GM21367 (cell line): ENCODE results near the gene GATAD2B.
"Not testable (repeated sequence)": the region's sequence is repeated elsewhere in the genome, so short reads cannot be mapped to it uniquely, and the experiment has no call there.

Source experiments
- ATAC-seq: cut with Tn5 transposase; IDR thresholded peaks from one replicate; pipeline ENCODE4 v1.9.1; 2021; ENCODE audit not compliant: unreplicated experiment

GATAD2B gene

DNA sequence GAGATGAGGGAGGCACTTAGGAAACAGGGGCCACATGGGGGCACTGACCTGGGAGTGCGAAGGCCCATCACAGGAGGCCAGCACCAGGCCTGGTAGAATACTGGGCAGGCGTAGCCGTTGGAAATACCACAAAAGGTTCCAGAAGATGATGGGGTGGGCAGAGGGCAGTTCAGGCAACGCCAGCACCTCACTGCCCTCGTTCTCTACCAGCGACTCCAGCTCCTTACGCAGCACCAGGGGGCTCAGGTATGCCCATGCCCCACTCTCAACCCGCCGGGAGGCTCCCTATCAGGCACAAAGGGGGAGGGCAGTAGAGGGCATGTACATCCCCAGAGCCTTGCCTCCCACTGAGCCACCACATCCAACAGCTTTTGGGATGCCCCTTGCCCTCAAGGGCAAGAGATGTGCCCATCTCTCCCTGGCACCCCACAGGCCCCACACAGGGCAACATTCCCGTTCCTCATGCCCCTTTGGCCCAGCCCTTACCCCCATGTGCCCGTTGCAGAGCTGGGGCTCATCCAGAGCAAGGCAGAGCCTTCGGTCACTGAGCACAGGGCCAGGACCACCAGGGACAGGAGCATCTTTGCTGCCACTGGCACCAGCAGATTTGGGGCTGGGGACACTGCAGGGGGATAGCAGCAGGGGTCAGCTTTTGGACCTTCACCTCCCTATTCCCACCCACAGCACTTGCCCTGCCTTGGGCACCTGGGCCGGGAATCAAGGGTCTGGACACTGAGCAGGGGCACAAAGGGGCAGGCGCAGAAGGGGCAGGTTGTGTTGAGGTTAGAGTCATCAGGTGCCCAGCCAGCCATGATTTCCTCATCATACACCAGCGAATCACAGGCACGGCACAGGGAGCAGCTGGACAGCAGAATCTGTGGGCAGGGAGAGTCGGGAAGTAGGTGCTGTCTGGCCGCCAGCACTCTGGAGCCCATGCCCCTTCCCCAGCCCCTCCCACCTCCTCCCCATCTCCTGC is 9.7 kb upstream of the GATAD2B start:
- ATAC-seq: no peak

DNA sequence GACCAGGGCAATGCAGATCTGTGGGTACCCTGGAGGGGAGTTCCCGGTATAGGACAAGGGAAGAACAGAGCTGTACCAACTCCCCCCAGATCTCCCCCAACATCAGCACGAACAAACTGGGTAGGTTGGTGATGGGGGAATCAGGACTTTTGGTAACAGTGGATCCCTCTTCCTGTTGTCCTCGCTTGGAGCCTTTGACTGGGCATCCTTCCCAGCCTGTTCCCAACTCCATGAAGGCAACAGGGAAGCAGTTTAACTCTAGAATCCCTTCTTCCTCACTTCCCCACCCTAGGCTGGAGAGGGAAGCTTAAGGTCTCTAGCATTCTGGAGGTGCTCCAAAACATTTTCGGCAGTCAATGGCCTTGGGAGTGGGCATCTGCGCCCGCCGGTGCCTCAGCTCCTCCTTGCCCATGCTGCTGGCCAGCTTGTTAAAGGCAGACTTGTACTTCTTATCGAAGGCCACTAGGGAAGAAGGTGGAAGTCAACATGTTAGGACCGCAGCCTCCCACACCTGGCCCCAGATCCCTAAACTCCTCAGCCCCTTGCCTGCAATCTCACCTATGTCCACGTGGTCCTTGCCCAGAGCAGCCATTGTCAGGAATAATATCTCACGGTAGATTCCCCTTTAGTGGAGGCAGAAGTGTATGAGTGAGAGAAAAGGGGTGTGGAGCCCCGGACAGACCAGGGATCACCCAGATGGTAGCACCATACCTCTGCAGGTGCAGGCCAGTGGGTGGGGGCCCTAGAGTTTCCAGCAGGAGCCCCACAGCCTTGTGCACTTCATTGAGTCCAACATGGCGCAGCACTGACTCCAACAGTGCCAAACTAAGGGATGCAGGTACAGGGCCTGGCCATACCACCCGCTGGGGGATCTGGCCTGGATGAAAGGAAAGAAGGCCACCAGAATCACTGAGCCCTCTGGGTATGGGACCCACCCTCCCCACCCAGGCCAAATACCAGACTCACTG is 7.5 kb upstream of the GATAD2B start:
- ATAC-seq: no peak

DNA sequence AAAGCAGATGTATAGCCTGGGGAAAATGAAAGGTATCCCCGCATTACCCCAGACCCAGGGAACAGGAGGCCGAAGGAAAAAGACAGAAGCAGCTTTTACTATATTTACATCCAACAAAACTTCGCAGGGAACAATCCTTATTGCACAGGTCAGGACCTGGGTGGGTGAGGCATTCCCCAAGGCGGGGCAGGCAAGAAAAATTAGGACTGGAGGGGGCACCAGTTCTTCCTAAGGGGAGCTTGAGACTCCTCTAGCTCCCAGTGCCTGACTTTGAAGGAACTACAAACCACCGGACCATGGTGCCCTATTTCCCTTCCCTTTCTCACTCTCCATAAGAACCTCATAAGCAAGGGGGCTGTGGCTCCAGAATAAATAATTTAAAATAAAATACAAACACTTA is 6.7 kb upstream of the GATAD2B start:
- ATAC-seq: no peak

DNA sequence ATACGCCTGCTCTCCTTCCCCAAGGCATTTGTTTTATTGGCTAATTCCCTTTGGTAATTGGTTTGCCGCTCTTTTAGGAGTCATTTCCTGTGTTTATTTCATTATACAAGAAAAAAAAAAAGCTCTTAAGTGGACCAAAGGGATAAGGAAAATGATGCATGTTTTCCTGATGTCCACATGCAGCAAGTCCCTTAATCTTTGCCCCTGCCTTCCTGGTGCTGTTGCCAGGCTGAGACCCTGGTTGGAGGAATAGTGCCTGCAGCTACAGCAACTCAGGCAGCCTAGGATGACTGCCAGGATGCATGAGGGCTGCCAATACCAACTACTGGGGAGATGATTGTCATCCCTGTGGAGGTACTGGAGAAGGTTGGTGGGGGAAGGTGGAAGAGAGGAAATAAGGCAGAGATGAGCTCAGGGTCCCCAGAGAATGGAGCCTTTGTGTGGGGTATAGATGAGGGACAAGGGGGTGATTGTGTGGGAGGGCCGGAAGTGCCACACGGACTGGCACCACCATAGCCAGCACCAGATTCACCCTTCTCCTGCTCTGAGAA is 6.1 kb upstream of the GATAD2B start:
- no peak for ATAC-seq

DNA sequence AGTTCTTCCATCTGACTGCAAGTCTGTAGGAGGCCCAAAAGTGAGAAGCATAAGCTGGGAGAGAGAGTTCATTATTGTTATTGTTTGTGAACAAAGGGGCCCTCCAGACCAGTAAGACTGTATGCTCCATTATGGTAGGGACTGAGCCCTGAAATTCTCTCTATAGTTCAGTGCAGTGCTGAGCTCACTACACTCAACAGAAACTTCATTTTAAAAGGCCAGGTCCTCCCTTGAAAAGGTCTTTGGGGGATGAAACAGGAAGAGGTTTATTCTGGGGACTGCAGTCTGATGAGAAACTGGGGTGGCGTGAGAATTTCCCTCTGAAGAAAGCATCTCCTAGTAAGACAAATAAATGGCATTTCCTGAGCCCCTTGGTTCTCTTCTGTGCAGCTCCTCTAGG is 5.5 kb upstream of the GATAD2B start:
- no peak for ATAC-seq

DNA sequence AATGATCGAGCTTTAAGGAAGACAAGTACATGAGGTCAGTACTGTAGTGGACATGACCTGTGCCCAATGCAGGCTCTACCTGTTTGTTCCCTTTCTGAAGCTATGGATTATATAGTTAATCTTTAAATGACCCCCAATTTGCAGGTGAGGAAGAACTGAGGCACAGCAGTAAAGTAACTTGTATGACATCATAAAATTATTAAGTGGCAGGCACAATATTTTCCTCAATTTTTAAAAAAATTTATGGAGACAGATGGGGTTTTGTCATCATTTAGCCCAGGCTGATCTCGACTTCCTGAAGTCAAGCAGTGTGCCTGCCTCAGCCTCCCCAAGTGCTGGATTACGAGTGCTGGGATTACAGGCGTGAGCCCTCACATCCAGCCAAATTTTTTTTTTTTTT is 3.6 kb upstream of the GATAD2B start:
- ATAC-seq: no peak

DNA sequence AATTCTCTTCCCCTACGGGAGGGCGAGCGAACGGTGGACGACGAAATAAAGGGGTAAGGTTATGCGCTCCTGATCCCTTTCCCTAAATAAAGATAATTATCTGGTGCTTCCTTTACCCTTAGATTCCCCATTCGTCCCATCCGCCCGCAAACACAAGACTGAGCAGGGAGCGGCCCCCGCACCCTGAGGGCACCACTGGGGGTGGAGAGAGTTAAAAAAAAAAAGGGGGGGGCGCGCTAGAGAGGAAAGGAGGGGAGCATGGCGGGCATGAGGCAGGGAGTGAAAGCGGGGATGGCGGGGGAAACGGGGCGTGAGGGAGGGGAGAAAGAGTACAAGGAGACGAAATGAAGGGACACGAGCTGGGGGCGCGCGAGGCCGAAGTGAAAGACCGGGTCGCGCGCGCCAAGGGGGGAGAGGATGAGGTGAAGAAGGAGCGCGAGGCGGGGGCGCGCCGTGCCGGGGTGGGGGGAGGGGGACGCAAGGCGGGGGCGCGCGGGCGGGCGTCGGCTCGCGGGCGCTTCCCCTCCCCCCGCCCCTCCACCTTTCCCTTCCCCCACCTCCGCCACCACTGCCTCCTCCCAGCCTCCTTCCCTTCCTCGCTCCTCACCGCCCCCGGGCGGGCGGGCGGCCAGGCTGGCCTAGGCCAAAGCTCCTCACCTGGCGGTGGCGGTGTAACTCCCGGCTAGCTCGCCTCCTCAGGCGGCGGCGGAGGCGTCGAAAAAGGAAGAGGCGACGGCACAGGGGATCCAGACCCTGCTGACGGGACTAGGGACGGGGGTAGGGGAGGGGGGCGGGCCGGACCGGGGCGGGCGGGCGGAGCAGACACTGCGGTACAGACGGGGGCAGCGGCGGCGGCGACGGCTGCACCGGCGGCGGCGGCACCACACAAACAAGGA is 448 bp downstream of the GATAD2B start:
- ATAC-seq: peak; percentile 7

DNA sequence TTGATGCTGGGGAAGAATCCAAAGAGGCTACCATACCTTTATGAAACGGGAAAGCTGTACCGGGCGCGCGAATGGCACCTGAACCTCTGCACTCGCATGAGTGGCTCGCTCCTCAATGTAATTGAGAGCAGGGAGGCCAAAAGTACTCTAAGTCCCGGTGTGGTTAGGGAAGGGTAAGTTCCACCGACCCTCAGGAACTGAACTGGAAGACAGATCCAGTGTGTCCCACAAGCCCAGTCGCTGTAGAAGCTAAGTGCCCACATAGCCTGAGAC is 1.0 kb downstream of the GATAD2B start:
- no peak for ATAC-seq

DNA sequence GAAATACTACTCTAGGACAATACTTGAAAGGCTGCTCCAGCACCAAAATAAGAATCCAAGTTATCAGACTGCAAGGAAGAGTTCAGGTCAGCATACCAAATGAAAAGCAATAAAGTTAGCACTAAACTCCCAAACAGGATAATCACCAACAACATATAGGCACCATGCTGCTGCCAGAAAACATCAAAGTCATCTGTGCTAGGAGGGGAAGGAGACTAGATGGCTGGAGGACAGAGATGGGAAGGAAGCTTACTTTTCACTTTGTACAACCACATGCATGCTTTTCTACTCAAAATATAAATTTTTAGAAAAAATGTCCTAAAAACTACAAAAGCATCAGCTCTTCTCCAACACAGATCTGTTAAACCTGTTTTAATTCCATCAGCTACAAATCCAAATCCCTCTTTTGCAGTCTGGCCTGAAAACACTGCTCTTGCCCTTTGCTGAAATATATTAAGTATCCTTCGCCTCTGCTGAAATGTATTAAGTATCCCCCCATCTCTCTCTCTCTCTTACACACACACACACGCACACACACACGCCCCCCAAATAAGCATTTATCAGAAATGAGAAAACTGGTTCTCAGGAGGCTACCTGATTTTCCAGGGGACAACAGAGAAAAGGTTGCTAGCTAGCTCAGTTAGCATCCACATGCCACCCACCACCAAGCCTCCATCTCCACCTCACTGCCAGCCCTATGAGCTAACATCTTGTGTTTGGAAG is 1.5 kb downstream of the GATAD2B start:
- no peak for ATAC-seq

DNA sequence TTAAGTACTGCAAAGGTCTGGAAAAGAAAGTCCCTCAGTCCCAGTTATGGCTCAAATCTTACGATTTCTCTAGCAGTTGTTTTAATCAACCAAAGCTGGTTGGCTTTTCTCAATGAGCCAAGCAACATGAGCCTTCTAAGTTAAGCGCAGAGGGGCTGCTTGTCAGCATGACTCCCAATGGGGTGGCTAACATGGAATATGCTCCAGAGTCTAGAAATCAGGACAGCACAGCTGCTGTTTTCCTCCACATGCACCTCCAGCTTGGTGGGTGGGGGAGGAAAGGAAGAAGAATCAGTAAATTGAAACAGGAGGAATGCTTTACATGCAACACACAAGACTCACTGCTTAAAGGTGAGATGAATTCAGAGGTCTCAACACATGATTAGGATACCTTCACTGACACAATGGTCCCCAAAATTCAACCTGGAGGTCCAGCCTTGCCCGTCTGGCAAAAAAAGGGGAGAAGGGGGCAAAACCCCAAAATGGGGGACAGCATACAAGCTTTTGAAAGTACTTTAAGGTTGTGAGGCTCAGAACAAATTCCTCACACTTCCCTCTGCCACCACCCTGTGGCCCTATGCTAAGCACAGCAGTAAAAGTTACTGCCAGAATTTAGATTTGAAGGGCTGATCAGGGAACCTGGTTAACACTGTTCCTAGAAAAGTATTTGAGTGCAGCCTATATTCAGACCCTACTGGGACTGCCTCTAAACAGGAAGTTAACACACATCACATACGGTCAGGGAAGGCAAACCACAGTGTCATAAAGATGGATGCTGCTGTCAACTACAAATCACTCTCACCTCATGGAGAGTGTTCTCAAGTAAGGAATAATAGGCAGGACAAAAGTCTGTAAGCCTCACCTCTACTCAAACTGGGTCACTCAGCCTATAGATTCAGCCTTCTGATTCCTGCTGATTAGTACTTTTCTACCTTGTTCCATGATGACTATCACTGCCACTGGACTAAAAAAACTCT is 2.6 kb downstream of the GATAD2B start:
- no peak for ATAC-seq

DNA sequence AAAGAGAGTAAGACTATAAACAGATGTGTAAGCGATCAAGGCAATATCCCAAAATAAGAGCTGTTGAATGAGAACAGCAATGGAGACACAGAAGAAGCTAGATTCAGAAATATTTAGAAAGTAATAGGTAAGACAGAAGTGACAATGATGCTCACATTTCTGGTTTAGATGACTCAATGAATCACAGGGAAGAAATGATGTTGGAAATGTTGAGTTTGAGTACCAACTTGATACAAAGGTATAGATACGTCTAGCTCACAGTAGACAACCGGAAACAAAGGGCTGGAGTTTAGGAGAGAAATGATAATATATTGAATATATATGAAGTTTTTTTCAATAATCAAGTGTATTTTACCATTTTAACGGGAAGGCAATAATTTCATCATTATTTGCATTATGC is 6.5 kb downstream of the GATAD2B start:
- ATAC-seq: no peak

DNA sequence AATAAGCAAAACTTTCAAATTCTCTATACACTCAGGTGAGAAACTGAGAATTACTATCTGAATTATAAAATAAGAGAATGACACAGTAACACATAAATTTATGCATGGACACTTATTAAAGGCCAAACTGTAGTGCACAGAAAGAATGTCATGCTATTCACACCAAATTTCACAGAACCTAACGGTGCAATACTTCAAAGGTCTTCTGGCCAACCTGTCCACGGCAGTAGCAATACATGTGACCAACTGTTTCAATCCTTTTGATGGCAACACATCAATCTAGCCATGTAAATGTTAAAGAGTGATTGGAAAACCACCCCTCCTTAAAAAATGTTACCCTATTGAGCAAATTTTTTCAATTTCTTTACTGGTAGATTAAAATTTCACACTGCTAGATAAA is 10.4 kb downstream of the GATAD2B start:
- no peak for ATAC-seq

DNA sequence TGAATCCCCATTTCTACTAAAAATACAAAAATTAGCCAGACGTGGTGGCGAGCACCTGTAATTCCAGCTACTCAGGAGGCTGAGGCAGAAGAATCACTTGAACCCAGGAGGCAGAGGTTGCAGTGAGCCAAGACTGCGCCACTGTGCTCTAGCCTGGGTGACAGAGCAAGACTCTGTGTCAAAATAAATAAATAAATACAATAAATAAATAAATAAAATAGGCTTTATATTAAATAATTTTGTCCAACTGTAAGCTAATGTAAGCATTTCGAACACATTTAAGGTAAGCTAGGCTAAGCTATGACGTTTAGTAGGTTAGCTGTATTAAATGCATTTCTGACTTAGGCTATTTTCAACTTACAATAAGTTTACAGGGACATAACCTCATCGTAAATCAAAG is 12.2 kb downstream of the GATAD2B start:
- not testable (repeated sequence) for ATAC-seq

DNA sequence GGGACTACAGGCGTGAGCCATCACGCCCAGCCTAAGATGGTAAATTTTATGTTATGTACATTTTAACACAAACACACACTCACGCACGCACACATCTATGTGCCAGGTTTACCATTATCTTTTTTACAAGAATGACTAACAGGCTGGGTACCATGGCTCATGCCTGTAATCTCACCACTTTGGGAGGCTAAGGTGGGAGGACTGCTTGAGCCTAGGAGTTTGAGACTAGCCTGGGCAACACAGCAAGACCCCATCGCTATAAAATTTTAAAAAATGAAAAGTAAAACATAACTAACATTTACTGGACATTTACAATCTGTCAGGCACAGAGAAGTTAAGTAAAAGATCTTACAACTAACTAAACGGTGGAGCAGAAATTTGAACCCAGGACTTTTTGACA is 14.7 kb downstream of the GATAD2B start:
- no peak for ATAC-seq

DNA sequence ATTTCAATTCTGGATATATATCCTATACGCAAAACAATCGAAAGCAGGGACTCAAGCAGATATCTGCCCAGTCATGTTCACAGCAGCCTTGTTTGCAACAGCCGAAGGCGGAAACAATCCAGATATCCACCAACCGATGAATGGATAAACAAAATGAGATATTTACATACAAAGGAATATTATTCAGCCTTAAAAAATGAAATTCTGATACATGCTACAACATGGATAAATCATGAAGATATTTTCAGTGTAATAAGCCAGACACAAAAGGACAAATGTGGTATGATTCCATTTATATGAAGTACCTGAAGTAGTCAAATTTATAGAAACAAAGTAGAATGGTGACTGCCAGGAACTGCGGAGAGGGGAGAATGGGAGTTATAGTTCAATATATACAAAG is 15.6 kb downstream of the GATAD2B start:
- ATAC-seq: no peak

DNA sequence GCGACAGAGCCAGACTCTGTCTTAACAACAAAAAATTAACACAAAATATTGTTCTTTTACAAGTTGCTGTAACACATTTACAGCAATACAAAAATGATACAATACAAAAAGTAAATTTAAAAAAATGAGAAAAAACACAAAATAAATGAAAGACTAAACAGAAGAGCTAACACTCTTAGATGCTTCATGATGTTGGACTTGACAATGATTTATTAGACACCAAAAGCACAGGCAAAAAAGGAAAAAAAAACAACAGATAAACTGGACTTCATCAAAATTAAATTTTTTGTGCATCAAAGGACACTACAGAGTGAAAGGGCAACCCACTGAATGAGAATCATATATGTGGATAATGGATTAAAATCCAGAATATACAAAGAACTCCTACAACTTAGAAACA is 16.4 kb downstream of the GATAD2B start:
- no peak for ATAC-seq

DNA sequence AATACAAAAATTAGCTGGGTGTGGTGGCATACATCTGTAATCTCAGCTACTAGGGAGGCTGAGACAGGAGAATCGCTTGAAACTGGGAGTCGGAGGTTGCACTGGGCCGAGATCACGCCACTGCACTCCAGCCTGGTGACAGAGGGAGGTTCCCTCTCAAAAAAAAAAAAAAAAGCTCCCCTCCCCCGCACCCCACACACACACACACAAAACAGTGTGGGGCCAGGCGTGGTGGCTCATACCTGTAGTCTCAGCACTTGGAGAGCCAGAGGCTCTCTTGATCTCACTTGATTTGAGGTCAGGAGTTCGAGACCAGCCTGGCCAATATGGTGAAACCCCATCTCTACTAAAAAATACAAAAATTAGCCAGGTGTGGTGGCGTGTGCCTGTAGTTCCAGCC is 16.9 kb downstream of the GATAD2B start:
- ATAC-seq: not testable (repeated sequence)

DNA sequence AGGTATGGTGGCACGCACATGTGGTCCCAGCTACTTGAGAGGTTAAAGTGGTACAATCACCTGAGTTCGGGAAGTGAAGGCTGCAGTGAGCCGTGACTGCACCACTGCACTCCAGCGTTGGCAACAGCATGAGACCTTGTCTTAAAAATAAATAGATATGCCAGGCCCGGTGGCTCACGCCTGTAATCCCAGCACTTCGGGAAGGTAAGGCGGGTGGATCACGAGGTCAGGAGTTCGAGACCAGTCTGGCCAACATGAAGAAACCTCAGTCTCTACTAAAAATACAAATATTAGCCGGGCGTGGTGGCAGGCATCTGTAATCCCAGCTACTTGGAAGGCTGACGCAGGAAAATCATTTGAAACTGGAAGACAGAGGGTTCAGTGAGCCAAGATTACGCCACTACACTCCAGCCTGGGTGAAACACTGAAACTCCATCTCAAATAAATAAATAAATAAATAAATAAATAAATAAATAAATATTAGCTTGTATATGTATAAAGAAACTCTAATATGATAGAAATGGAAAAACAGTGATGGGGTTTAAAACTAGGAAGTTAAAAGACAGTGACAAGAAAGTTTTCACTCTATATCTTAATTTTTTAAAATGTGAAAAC is 18.8 kb downstream of the GATAD2B start:
- no peak for ATAC-seq
